ENCODE results near the gene STX10. TPM values are rescaled to one million over a fixed set of nuclear protein-coding genes. Genes with fewer than 3 reads are reported as not detected.

The STX10 gene
- total and polyA plus RNA-seq, 9 of the 15 experiments (the other 6 are each of a cell fraction or from before 2014, with no cell fraction given) = 0.51 to 66.3 (median 31.0) TPM

- H3K27me3 ChIP-seq (ENCODE audit: control insufficient read depth in 2 of 2, insufficient read depth in 2 of 2, low read length in 2 of 2) = no peaks in the 10 kb centered on the region
- H3K4me1 ChIP-seq (replicated peaks in 1 of 2; ENCODE audit: control insufficient read depth in 2 of 2, insufficient read depth in 2 of 2, low read length in 2 of 2) = peaks cover 16 to 58% of the 10 kb centered on the region in 2 experiments
- peaks cover 54% of the 10 kb centered on the region for H3K36me3 ChIP-seq (ENCODE audit: control insufficient read depth, insufficient read depth, low read length)
- peaks cover 53% of the 10 kb centered on the region for H3K79me2 ChIP-seq (ENCODE audit: control insufficient read depth, insufficient read depth, low read length)
- peak within 1 kb of the TSS; percentile 95 to 99 for H3K9ac ChIP-seq (ENCODE audit: insufficient read depth in 1 of 2, low read depth in 2 of 2, low read length in 2 of 2)
- ChIA-PET CTCF (ENCODE audit: low intra/inter-chr PET ratio) (interaction anchor here (0.6 kb wide), 1 partner anchor 9 kb away, joined by 5 read pairs; no protein-coding TSS in a partner anchor), POLR2A (interaction anchor here (0.6 to 1.6 kb wide), 3 partner anchors 22 to 68 kb away, joined by 3 read pairs; no protein-coding TSS in a partner anchor)
- H2AFZ ChIP-seq (ENCODE audit: low read depth, low read length) = peak within 1 kb of the TSS; percentile 85
- H3K9me3 ChIP-seq (replicated peaks; ENCODE audit: control insufficient read depth, insufficient read depth, low read depth, low read length) = no peaks in the 10 kb centered on the region
- no peaks in the 10 kb centered on the region for H4K20me1 ChIP-seq (replicated peaks; ENCODE audit: control insufficient read depth, insufficient read depth, low read length)
- H3K9me1 ChIP-seq (ENCODE audit: control insufficient read depth, insufficient read depth, low read length) = no peaks in the 10 kb centered on the region
- DNase-seq (ENCODE audit: extremely low read depth in 1 of 4, low spot score in 3 of 4) = peak; percentile 93 to 99 (median 96)
- ATAC-seq = peak; percentile 73
- H3K4me2 ChIP-seq (ENCODE audit: insufficient read depth, low read length) = peak within 1 kb of the TSS; percentile 99
- peak within 1 kb of the TSS; percentile 98 for H3K27ac ChIP-seq (ENCODE audit: extremely low read depth, low read depth, low read length)
- whole genome bisulfite sequencing (ENCODE audit: insufficient coverage, low coverage, missing lambda C conversion rate) = under 1% methylated on average over 36 of the region's 47 CpGs
- FAIRE-seq = peak; percentile 91
- intact Hi-C loops (cut with micrococcal nuclease) (loop anchor here (2.0 to 10.0 kb wide), 3 partner anchors 14 to 132 kb away; partner anchors contain the start of genes IER2, STX10 and TRMT1), in situ Hi-C loops (cut with MboI) (no loop called here)
- TSS peak; percentile 93 for BruUV-seq (replicated peaks)
- H3K4me3 ChIP-seq = peak within 1 kb of the TSS; percentile 98
- TF ChIP-seq, protein P1, sequence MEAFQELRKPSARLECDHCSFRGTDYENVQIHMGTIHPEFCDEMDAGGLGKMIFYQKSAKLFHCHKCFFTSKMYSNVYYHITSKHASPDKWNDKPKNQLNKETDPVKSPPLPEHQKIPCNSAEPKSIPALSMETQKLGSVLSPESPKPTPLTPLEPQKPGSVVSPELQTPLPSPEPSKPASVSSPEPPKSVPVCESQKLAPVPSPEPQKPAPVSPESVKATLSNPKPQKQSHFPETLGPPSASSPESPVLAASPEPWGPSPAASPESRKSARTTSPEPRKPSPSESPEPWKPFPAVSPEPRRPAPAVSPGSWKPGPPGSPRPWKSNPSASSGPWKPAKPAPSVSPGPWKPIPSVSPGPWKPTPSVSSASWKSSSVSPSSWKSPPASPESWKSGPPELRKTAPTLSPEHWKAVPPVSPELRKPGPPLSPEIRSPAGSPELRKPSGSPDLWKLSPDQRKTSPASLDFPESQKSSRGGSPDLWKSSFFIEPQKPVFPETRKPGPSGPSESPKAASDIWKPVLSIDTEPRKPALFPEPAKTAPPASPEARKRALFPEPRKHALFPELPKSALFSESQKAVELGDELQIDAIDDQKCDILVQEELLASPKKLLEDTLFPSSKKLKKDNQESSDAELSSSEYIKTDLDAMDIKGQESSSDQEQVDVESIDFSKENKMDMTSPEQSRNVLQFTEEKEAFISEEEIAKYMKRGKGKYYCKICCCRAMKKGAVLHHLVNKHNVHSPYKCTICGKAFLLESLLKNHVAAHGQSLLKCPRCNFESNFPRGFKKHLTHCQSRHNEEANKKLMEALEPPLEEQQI (IDR thresholded peaks at IDR 0.05) = no peak; the same call in 1 of the 2 replicates
- TF ChIP-seq ZFP1 (CRISPR knock-in tag; IDR thresholded peaks at IDR 0.05) (no peak), KLF6 (CRISPR knock-in tag; IDR thresholded peaks at IDR 0.05; ENCODE audit: borderline replicate concordance) (peak; percentile 70; the same call in 1 of the 2 replicates), SPI1 (IDR thresholded peaks at IDR 0.05; ENCODE audit: borderline replicate concordance, low read depth, low read length) (peak; percentile 99), NFIC (IDR thresholded peaks at IDR 0.05) (peak; percentile 94), TEAD1 (CRISPR knock-in tag; IDR thresholded peaks at IDR 0.05) (peak in 1 of 2 experiments; percentile 63; a peak in 2 of 4 replicates), ILK (tag; IDR thresholded peaks at IDR 0.05; ENCODE audit: borderline replicate concordance, low read depth) (no peak), E2F1 (CRISPR knock-in tag; IDR thresholded peaks at IDR 0.05) (0 out of 2 replicates have a peak, but pooled peaks have one; percentile 60), ETV5 (CRISPR knock-in tag; IDR thresholded peaks at IDR 0.05; ENCODE audit: low read depth) (peak; percentile 98), FUS (optimal IDR thresholded peaks at IDR 0.05; ENCODE audit: low read depth, low read length) (peak; percentile 96)
- TF ChIP-seq, protein P2, sequence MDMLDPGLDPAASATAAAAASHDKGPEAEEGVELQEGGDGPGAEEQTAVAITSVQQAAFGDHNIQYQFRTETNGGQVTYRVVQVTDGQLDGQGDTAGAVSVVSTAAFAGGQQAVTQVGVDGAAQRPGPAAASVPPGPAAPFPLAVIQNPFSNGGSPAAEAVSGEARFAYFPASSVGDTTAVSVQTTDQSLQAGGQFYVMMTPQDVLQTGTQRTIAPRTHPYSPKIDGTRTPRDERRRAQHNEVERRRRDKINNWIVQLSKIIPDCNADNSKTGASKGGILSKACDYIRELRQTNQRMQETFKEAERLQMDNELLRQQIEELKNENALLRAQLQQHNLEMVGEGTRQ (CRISPR knock-in tag; IDR thresholded peaks at IDR 0.05) = peak; percentile 84
These were observed 47.3 kb downstream of the STX10 start, which contains the start of gene LYL1 for GRCh38 chr19:13102666-13103580. Gene LYL1 (minus strand): TSS chr19:13102858. CDS start chr19:13101171, 1,687 bp downstream.

All from K562 (cell line).